Immature natural killer cell (primary cell): Measurements from ENCODE around the gene HSD17B3. TPM values are rescaled to one million over a fixed set of nuclear protein-coding genes. Genes with fewer than 3 reads are reported as not detected.
"Not testable (repeated sequence)": the region's sequence is repeated elsewhere in the genome, so short reads cannot be mapped to it uniquely, and the experiment has no call there.

Experiments used
- DNase-seq, 3 donors: peaks; one replicate each; pipeline ENCODE4 v3.0.0; 2022; ENCODE audit warnings: mixed read lengths in 1 of 3
- H3K27ac Mint-ChIP-seq, 6 donors: one replicate each; pipeline ENCODE4 v1.8.0; 2020; ENCODE audit warnings: mixed read lengths in 6 of 6, mild to moderate bottlenecking in 5 of 6, inconsistent platforms in 4 of 6, moderate library complexity in 3 of 6
- H3K27me3 Mint-ChIP-seq, 3 donors: one replicate each; pipeline ENCODE4 v1.8.0; 2020 to 2021; ENCODE audit warnings: low read depth in 3 of 3, mild to moderate bottlenecking in 3 of 3, mixed read lengths in 3 of 3, moderate library complexity in 3 of 3, inconsistent platforms in 1 of 3
- H3K36me3 Mint-ChIP-seq, 3 donors: one replicate each; pipeline ENCODE4 v1.8.0; 2020; ENCODE audit warnings: mixed read lengths in 3 of 3, inconsistent platforms in 2 of 3, mild to moderate bottlenecking in 2 of 3
- H3K4me1 Mint-ChIP-seq, 2 donors: one replicate each; pipeline ENCODE4 v1.8.0; 2020; ENCODE audit warnings: inconsistent platforms in 2 of 2, mild to moderate bottlenecking in 2 of 2, mixed read lengths in 2 of 2, moderate library complexity in 1 of 2
- H3K4me3 Mint-ChIP-seq, 5 donors: one replicate each; pipeline ENCODE4 v1.8.0; 2020; ENCODE audit warnings: mild to moderate bottlenecking in 5 of 5, mixed read lengths in 5 of 5, inconsistent platforms in 3 of 5, moderate library complexity in 3 of 5
- H3K9me3 Mint-ChIP-seq, 6 donors: one replicate each; pipeline ENCODE4 v1.8.0; 2020; ENCODE audit warnings: mild to moderate bottlenecking in 6 of 6, mixed read lengths in 6 of 6, inconsistent platforms in 4 of 6, moderate library complexity in 3 of 6
- polyA plus RNA-seq, 3 donors: library from polyadenylated mRNA; unstranded; fragments of 300-500 nt; fragmentation: Illumina TruSeq; gene quantifications; one replicate each; pipeline ENCODE4 v1.2.3, GENCODE V29; 2021

HSD17B3 gene
- polyA plus RNA-seq, 3 donors from 2014 or later, result not detected

DNA sequence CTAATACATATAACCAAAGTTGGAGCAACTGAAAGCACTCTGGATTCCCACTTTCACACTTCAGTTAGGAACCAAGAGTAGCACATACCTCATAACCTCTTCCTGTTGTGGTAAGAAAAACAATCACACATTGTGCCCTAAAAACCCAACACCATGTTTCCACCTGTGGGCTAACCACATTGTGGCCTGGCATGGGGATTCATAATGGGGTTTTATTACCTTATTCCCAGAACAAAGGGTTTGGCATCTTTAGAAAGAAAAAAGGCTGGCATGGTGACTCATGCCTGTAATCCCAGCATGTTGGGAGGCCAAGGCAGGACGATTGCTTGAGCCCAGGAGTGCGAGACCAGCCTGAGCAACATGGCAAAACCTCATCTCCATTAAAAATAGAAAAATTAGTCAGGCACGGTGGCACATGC is 60.6 kb downstream of the HSD17B3 start:
- H3K36me3 Mint-ChIP-seq, result no peaks in the 10 kb centered on the region
- H3K9me3 Mint-ChIP-seq, result no peaks in the 10 kb centered on the region
- DNase-seq, result peak; percentile 66 to 71 (median 70)
- H3K4me1 Mint-ChIP-seq, result peaks cover 16 to 29% of the 10 kb centered on the region in 2 donors
- peaks cover 26 to 48% (median 39%) of the 10 kb centered on the region in 3 donors for H3K27me3 Mint-ChIP-seq
- H3K27ac Mint-ChIP-seq, result peak overlapping the region in 3 of 6 donors; percentile 83 to 85 (median 84)
- peak overlapping the region; percentile 22 to 77 (median 55) for H3K4me3 Mint-ChIP-seq

DNA sequence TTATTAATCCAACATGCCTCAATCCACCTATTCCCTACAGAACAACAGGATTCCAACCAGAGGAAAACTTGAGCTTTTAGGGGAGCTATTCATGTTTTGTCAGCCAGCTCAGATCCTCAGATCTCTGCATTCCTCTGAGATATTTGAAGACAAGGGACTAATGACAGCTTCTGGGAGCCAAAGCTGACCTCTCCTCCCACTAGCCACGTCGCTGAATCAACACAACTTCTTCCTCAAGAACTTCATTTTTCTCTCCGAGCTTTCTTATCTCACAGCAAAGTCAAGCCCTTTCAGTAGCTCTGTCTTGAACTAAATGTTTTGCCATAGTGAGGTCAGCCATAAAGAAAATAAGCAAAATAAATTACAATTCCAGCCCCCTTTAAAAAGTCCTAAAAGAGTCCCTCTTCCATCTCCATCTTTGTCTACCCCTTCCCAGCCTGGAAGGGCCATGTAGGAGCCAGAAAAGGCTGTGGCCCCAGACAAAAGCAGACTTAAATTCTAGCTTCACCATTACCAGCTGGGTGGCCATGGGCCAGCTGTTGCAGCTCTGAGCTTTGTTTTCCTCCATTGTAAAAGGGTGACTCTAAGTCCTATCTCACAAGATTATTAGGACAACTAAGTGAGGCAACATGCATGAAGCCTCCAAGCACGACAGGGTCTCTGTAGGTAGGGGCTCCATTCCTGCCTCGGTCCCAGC is 65.0 kb downstream of the HSD17B3 start:
- Mint-ChIP-seq H3K27ac (no peak overlapping the region), H3K4me1 (peaks cover 16 to 27% of the 10 kb centered on the region in 2 donors), H3K27me3 (peaks cover 24 to 39% (median 26%) of the 10 kb centered on the region in 3 donors)

GRCh38 chr9:96236337-96236736 is 65.6 kb downstream of the HSD17B3 start:
- H3K9me3 Mint-ChIP-seq, H3K36me3 Mint-ChIP-seq, H3K4me3 Mint-ChIP-seq, DNase-seq, H3K27ac Mint-ChIP-seq: not testable (repeated sequence)
- Mint-ChIP-seq H3K4me1 (peaks cover 12 to 20% of the 10 kb centered on the region in 2 donors), H3K27me3 (peaks cover 21 to 34% (median 23%) of the 10 kb centered on the region in 3 donors)

More for the DNA sequence above, 65.0 kb downstream of the HSD17B3 start:
- no peak overlapping the region for H3K4me3 Mint-ChIP-seq
- no peaks in the 10 kb centered on the region for H3K36me3 Mint-ChIP-seq
- no peak for DNase-seq
- no peaks in the 10 kb centered on the region for H3K9me3 Mint-ChIP-seq

GRCh38 chr9:96232539-96233241 is 69.3 kb downstream of the HSD17B3 start:
- H3K4me3 Mint-ChIP-seq, result no peak overlapping the region
- no peaks in the 10 kb centered on the region for H3K9me3 Mint-ChIP-seq
- peaks cover 16 to 17% (median 16%) of the 10 kb centered on the region in 3 donors for H3K27me3 Mint-ChIP-seq
- no peaks in the 10 kb centered on the region for H3K36me3 Mint-ChIP-seq
- no peak overlapping the region for H3K27ac Mint-ChIP-seq
- peak; percentile 25 to 54 (median 37) for DNase-seq
- H3K4me1 Mint-ChIP-seq, result no peaks in the 10 kb centered on the region

GRCh38 chr9:96232164-96232538 is 69.8 kb downstream of the HSD17B3 start:
- no peak overlapping the region for H3K27ac Mint-ChIP-seq
- H3K27me3 Mint-ChIP-seq, result peaks cover 15 to 18% (median 16%) of the 10 kb centered on the region in 3 donors
- no peaks in the 10 kb centered on the region for H3K9me3 Mint-ChIP-seq
- DNase-seq, result no peak
- no peaks in the 10 kb centered on the region for H3K36me3 Mint-ChIP-seq
- H3K4me3 Mint-ChIP-seq, result no peak overlapping the region
- H3K4me1 Mint-ChIP-seq, result no peaks in the 10 kb centered on the region

DNA sequence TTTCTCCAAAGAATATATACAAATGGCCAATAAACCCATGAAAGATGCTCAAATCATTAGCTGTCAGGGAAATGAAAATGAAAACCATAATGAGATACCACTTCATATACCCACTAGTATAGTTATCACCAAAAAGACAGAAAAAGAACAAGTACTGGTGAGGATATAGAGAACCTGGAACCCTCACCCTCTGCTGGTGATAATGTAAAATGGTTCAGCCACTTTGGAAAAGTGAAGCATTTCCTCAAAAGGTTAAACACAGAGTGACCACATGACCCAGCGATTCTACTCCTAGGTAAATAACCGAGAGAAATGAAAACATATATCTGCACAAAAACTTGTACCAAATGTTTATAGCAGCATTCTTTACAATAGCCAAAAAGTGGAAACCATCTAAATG is 72.0 kb downstream of the HSD17B3 start:
- Mint-ChIP-seq H3K27me3 (peaks cover 8 to 11% (median 10%) of the 10 kb centered on the region in 3 donors), H3K4me3 (no peak overlapping the region)

GRCh38 chr9:96222132-96222531 is 79.8 kb downstream of the HSD17B3 start:
- Mint-ChIP-seq H3K36me3 (peaks cover 0 to 5% (median 0%) of the 10 kb centered on the region in 3 donors), H3K27ac (no peak overlapping the region), H3K4me3 (peak overlapping the region in 1 of 5 donors; percentile 14), H3K4me1 (peaks cover 21 to 22% of the 10 kb centered on the region in 2 donors), H3K9me3 (peaks cover 0 to 11% (median 7%) of the 10 kb centered on the region in 6 donors), H3K27me3 (peaks cover 11 to 28% (median 17%) of the 10 kb centered on the region in 3 donors)
- DNase-seq, result no peak

More for the DNA sequence above, 72.0 kb downstream of the HSD17B3 start:
- H3K4me1 Mint-ChIP-seq, result no peaks in the 10 kb centered on the region
- DNase-seq, result no peak
- H3K36me3 Mint-ChIP-seq, result no peaks in the 10 kb centered on the region
- peaks cover 0 to 5% (median 0%) of the 10 kb centered on the region in 6 donors for H3K9me3 Mint-ChIP-seq
- H3K27ac Mint-ChIP-seq, result no peak overlapping the region

DNA sequence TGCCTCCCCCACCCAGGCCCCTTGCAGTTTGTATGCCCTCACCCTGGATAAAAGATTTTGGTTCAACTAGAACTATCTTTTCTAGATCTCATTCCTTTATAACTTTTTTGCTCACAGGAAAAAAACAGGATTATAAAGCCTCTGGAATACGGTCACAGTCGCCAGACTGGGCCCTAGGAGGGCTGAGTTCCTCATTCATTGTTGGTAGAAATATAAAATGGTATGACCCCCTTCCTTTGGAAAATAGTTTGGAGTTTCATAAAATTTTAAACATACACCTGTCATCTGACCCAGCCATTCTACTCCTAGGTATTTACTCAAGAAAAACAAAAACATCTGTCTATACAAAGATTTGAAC is 82.1 kb downstream of the HSD17B3 start:
- Mint-ChIP-seq H3K27me3 (peaks cover 13 to 25% (median 24%) of the 10 kb centered on the region in 3 donors), H3K4me3 (peak overlapping the region in 3 of 5 donors; percentile 19 to 66 (median 47)), H3K4me1 (peaks cover 21 to 22% of the 10 kb centered on the region in 2 donors), H3K27ac (no peak overlapping the region), H3K36me3 (peaks cover 0 to 5% (median 0%) of the 10 kb centered on the region in 3 donors), H3K9me3 (peaks cover 0 to 11% (median 6%) of the 10 kb centered on the region in 6 donors)
- DNase-seq, result no peak

DNA sequence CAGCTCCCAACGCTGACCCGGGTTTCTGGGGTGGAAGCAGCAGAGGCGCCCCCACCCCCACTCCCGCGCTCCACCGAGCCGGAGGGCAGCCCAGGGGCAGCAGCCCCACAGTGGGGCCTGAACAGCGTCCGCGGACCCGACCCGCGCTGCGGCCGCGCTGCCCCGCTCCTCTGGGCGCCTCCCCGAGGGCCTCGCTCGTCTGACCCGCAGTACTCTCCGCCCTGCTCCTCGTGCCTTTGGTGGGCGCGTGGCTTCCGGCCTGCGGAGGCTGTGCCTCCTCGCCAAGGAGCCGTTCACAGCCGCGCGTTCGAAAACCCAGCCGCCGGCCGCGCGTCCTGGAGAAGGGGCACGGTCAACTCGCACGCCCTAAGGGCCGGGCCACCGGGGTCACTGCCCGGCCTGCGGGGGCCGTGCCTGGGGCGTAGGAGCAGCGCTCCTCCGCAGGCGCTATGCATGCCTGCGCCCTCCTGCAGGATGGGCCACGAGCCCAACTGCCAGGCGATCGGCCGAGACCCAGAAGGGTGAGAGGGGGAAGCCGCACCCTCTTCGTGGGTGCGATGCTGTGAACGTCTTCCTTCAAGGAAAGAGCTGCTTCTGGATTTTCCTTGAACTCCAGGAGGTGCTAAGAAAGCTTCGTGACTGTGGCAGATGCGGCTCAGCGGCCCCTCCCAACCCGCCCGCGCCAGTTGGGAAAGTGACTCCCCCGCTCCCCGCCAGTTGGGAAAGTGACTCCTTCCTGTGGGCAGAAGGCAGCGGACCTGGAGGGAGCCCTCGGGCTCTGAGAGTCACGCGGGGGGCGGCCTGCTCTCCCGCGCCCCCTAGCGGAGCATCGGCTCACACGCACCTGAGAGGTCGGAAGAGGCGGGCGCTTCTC is 82.7 kb downstream of the HSD17B3 start:
- Mint-ChIP-seq H3K27ac (peak overlapping the region in 1 of 6 donors; percentile 17), H3K27me3 (peaks cover 9 to 26% (median 25%) of the 10 kb centered on the region in 3 donors), H3K36me3 (peaks cover 0 to 5% (median 0%) of the 10 kb centered on the region in 3 donors), H3K4me3 (peak overlapping the region in 4 of 5 donors; percentile 42 to 69 (median 60)), H3K9me3 (peaks cover 0 to 9% (median 3%) of the 10 kb centered on the region in 6 donors), H3K4me1 (peaks cover 21 to 22% of the 10 kb centered on the region in 2 donors)
- DNase-seq, result peak; percentile 46 to 57 (median 49)

GRCh38 chr9:96217754-96218693 is 84.0 kb downstream of the HSD17B3 start:
- Mint-ChIP-seq H3K4me1 (peaks cover 21 to 22% of the 10 kb centered on the region in 2 donors), H3K36me3 (no peaks in the 10 kb centered on the region), H3K27me3 (peaks cover 8 to 23% (median 20%) of the 10 kb centered on the region in 3 donors), H3K9me3 (peaks cover 0 to 2% (median 0%) of the 10 kb centered on the region in 6 donors), H3K4me3 (peak overlapping the region; percentile 70 to 83 (median 79)), H3K27ac (peak overlapping the region in 5 of 6 donors; percentile 37 to 93 (median 66))
- DNase-seq, result peak; percentile 67 to 77 (median 68)

GRCh38 chr9:96217294-96217707 is 84.7 kb downstream of the HSD17B3 start:
- Mint-ChIP-seq H3K9me3 (peaks cover 0 to 2% (median 0%) of the 10 kb centered on the region in 6 donors), H3K4me3 (peak overlapping the region; percentile 50 to 70 (median 65)), H3K27me3 (peaks cover 8 to 18% (median 13%) of the 10 kb centered on the region in 3 donors), H3K4me1 (peaks cover 21 to 22% of the 10 kb centered on the region in 2 donors), H3K27ac (peak overlapping the region in 1 of 6 donors; percentile 64), H3K36me3 (no peaks in the 10 kb centered on the region)
- no peak for DNase-seq

DNA sequence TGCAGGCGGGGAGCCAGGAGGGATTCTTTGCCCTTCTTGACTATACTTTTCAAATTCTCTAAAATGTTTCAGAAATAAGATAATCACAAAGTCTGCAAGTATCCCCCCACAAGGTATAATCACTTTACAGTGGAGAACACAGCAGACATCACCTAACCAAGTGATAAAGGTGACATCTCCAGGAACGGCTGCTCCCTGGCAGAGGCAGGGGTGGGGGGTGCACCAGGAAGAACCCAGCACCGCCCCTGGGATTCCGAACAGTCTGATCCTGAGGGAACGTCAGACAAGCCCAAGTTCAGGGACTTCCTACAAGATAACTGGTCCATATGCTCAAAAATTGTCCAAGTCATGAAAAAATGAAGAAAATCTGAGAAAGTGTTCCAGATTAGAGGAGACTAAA is 85.4 kb downstream of the HSD17B3 start:
- H3K36me3 Mint-ChIP-seq, result no peaks in the 10 kb centered on the region
- peaks cover 21 to 22% of the 10 kb centered on the region in 2 donors for H3K4me1 Mint-ChIP-seq
- no peak for DNase-seq
- H3K4me3 Mint-ChIP-seq, result peak overlapping the region in 2 of 5 donors; percentile 14 to 20
- no peak overlapping the region for H3K27ac Mint-ChIP-seq
- H3K9me3 Mint-ChIP-seq, result peaks cover 0 to 2% (median 0%) of the 10 kb centered on the region in 6 donors
- H3K27me3 Mint-ChIP-seq, result peaks cover 8 to 14% (median 12%) of the 10 kb centered on the region in 3 donors
